NCI-H82 (cell line): Measurements from ENCODE around the gene SEMA5B.

Source experiments
- DNase-seq: peaks from one replicate; lab custom pipeline; 2025; lab: John Stamatoyannopoulos, UW

The SEMA5B gene

DNA sequence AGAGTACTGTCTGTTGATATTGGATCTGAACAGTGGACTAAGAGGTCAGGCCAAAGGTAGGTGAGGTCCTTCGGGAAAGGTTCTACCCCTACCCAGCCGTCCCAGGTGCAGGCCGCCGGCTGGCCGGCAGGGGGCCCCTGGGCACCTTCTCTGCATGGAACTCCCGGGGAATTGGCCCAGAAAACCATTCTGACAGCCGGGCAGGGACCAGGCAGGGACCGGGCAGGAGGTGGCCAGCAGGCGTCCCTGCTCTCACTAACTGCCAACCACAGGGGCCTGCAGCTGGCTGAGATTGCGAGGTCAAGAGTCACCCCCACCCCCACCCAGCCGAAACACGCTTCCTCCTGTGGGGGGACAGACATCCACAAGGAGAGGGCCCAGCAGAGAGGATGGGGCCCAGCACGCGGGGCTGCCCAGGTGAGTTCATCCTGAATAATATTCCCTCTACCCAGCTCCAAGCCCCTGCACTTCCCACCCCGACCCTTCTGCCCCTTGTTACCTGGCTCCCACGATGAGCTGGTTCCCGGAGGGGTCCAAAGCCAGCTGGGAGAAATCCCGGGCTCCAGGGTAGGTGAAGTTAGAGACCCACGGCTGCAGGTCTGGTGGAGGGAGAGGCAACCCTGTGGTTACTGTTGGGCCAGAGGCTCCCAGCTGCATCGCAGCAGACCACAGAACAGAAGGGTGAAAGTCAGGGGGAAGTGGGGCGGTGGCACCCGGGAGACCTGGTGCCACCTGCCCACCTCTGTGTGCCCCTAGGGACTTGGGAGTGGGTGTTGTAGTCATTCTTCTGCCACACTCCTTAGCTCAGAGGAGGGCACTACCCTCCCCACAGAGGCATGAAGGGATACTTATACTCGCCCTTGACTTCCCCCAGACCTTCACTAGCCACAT, 84.4 kb downstream of the SEMA5B start:
- DNase-seq: peak; percentile 81

DNA sequence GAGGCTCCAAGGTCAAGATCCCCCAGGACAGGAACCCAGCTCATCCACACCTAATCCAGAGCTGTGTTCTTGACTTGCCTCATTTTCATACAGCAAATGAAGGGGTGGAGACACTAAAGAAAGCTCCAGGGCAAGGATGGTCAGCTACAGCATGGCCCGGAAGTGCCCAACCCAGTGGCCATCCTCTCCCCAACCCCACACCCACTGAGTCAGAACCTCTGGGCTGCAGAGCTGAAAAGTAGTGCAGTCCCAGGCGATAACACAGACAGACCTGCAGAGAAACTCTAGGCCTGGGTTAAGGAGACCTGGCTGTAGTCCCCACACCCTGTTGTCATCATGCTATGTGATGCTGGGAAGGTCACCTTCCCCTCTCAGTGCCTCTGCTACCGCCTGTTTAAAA, 85.3 kb downstream of the SEMA5B start:
- DNase-seq: no peak

DNA sequence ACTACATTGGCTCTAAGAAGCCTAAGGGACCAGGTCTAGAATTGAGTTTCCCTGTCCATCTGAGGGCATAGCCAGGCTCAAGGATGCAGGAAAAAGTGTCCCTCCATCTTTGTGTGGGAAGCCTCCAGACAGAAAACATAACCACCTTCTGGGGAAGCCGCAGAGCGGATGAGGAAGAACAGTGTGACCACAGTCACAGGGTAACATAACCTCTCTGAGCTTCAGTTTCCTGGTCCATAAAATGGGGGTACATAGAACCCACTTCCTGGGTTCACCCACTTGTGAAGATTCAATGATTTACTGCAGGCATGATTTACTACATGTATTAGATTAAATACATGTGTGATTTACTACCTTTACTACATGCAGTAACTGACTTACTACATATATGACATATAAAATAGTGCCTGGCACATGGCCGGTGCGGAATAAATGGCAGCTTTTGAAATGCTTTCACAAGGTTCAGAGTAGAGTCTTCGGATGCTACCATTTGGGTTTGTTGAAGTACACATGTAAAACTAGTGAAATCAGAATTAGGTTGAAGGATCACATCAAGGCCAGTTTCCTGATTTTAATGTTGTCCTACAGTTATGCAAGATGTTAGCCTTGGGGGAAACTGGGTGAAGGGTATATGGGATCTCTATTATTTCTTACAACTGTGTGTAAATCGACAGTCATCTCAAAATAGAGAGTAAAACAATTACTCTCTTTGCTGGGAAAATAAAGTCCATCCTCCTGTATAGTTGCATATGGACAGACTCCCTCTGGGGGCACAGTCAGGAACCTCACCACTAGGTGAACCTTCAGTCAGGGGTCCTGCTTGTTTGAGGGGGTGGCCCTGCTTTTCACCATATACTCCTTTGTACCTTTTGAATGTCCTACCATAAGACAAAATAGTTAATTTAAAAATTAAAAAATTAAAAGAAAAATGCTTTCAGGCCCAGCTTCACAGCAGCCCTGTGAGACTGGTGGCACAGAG, 86.0 kb downstream of the SEMA5B start:
- DNase-seq: peak; percentile 44

DNA sequence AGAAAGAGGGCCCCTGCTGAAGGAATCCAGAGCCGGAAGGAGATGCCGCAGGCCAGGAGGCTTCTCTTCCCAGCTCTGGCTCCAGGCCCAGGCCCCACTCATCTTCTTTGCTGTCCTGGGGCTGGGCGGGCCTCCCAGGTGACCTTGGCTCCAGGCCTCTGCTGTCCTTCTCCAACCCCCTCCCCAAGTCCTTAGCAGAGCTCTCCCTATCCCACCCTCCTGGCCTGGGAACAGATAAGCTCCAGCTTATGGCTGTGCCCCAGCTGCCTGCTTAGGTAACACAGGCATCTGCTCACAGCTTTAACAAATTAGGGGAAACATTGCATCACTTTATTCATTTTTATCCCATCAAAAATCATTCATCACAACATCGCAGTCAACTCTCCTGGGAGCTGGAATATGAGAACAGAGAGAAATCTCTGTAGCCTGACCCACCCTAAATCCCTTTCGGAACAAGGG, 86.9 kb downstream of the SEMA5B start:
- peak; percentile 97 for DNase-seq

DNA sequence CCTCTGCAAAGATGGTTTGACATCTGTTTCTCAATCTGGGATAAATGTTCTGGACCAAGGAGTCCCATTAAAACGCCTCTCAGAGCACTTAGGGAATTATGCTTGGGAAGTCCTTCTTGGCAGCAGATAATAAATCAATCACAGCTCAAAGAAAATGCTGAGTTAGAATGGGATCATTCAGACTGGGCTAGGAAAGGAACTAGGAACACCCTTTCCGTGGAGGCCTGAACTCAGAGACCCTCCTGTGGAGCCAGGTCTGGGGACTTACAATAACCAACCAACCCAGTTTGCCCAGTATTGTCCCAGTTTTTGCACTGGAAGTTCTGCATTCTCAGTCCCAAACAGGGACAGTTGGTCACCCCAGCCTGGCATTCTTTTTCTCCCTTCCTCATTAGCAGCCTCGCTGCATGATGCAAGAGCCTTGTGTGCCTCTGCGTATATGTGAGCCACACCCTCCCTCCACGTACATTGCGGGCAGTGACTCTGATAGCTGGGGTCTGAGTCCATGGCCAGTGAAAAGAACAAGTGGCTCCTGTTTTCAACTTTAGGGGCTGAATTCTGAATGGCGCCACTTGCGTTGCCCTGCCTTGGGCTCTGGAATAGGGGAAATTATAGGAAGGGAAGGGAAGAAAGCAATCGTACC, 88.7 kb downstream of the SEMA5B start:
- peak; percentile 64 for DNase-seq

DNA sequence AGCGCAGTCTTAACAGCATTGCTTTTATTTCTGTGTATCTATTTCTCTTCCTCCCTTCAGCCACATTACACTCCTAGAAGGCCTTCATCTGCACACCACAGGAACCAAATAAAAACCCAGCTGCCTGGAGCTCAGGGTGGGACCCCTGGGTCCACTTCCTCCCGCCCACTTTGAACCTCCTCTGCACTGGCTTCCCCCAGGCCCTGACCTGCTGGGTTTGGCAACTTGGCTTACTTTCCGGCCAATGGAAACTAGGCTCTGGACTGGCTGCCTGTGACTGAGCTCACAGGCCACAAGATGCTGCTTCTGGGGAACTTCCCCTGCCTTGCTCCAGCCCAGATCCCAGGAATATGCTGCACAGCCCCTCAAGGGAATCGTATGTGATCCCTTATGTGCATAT, 89.8 kb downstream of the SEMA5B start:
- no peak for DNase-seq

DNA sequence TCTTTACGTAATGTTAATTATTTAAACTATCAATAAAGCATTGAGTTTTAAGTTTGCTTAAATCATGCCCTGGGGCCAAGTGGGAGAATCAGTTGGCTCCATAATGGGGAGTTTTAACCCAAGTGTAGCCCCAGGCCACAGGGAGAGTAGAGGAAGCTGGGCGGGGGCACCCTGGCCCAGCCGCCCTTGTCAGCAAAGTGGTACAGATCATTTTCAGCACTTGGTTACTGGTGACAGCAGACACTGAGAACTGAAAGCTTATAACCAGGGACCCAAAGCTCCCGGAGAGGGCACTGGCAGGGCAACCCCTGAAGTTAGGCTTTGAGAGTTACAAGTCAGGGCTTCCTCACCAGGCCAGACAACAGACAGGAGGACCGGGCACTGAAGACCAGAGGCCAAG, 90.6 kb downstream of the SEMA5B start:
- DNase-seq: no peak

GRCh38 chr3:122936335-122936734, 91.2 kb downstream of the SEMA5B start:
- DNase-seq: no peak

DNA sequence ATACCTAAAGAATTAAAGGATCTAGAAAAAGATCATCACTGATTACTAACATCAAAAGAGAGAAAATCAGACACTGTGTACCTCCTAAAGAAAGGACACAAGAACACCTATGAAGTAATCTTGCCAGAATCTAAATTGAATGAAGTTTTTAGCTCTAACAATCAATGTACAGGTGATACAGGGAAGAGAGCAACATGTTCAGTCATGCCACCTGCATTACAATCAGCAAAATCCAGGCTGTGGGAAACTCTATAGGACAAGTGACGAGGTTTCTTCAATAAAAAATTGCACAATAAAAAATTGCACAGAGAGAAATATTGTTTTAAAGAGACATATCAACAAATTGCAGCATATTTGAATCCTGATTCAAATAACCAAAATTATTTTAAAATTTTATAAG, 93.3 kb downstream of the SEMA5B start:
- no peak for DNase-seq

DNA sequence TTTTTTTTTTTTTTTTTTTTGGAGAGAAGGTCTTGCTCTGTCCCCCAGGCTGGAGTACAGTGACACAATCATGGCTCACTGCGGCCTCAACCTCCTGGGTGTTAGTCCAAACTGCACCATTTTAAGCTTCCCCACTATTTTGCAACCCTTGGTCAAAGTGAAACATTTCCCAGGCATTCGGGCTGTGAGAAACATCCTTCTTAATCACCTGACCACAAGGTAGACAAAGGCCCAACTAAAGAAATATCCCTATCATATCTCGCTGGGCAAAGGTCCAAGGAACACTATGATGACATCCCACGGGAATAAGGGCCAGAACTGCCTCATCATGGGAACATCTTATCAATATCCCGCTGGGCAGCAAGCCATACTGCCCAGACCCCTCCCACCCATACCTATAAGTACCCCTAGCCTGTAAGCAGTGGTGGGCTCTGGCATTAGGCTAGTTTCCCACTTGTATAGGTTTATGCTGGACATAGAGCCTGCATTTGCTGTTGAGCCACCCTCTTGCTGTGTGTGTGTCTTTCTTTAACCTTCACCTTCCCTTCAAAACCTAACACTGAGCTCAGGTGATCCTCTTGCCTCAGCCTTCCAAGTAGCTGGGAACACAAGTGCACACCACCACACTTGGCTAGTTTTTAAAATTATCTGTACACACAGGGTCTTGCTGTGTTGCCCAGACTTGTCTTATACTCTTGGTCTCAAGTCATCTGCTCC, 95.2 kb downstream of the SEMA5B start:
- DNase-seq: no peak

DNA sequence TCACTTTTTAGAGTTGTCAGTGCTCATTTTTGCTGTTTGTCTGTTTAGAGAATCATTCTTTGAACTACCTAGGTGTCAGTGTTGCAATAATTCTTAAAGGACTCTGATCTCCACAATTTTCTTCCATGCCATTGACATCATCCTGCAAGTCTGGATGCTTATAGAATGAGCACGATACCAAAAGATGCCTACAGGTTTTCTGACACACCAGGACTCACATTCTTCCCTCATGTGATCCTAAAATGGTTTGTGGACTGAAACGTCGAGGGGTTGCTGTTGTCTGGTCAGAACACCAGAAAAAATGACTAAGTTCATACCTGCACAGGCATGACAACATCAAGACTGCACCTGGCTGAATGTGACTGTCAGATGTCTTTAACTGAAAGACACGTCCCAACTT, 95.9 kb downstream of the SEMA5B start:
- no peak for DNase-seq

DNA sequence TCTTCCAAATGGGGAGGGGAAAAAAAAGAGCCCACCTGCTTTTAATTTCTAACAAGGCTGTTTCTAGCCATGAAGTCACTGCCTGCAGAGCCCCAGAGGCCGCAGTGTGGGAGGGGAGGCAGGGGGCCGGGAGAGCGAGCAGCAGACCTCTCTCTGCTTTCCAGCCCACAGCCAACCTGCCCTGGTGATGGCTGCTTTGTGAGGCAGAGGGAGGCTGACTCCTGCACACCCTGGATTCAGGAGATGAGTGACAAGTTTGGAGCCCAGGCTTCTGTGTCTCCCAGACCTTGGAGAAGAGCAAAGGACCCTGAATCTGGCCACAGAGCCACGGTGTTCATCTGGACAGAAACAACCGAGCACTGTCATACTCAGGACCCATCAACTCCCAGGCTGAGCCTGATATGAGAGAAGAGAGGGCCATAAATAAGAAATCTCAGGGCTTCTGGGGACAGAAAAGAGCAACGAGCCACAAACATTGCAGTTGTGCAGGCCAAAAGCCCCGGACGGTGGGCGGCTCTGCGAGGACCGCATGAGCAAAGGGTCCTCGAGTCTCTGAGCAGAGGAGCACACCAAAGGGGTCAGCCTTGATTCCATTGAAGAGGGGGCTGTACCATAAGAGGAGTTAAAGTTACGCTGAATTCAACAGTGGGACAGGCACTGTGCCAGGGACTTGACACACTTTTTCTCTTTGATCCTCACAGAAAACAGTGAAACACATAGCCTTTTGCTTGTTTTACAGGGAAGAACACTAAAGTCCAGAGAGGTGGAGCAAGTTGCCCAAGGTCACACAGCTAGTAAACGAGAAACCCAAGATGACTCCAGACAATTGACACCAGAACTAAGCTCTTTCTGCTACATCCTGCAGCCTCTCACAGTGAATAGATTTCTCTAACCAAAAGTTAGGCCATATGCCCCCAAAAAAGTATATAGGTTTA, 97.2 kb downstream of the SEMA5B start:
- no peak for DNase-seq

GRCh38 chr3:122929188-122930062, 98.1 kb downstream of the SEMA5B start:
- DNase-seq: peak; percentile 51

DNA sequence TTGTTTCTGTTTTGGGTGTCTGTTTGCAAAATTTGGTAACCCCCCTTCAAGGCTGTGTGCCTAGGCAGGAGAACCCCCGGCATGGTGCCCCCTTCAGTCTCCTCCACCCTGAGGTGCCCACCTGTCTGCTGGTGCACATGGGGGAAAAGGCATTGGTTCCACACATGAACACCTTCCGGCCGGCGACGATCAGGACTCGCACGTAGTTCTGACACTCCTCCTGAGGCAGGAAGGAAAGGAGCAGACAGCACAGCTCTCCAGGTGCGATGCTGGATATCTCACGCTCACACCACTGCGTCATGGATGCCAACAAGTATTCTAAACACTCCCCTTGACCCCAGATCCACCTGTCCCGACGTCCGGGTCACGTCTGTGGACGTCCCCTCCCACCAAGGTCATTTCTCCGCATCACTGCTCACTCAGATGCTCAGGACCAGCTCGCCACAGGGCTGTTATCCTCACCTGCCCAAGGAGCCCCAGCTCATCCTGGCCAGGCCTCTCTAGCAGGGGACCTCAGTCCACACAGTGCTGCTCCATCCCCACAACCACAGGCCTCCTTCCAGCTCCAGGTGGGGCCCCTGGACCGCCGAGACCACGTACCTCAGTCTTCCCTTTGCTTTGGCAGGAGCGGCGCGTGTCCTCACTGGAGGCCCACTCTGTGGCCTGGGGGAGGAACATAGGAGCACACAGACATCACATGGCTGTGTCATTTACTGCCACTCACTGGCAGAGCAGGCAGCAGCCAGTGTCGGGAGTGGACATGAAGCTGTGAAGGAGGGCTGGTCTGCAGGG, 99.0 kb downstream of the SEMA5B start:
- no peak for DNase-seq

DNA sequence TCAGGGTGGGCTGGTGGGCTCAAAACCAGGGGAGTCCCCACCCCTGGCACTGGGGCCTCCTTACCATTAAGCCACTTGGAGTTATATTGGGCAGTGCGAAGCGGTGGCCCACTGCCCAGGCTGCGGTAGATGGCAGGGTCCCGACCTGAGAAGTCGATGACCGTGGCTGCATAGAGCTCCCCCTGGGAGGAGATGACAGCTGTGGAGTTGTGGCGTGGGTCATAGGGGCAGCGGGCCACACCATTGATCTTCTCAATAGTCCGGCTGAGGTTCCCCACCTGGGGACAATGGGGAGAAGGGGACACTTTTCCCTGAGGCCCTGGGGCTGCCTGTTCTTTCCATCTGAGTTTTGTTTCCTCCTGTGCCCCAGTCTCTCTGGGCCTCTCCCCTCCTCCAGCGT, 99.8 kb downstream of the SEMA5B start:
- no peak for DNase-seq

- DNase-seq: peak; percentile 22
Observed at GRCh38 chr3:122926811-122927210, 100.8 kb downstream of the SEMA5B start.

DNA sequence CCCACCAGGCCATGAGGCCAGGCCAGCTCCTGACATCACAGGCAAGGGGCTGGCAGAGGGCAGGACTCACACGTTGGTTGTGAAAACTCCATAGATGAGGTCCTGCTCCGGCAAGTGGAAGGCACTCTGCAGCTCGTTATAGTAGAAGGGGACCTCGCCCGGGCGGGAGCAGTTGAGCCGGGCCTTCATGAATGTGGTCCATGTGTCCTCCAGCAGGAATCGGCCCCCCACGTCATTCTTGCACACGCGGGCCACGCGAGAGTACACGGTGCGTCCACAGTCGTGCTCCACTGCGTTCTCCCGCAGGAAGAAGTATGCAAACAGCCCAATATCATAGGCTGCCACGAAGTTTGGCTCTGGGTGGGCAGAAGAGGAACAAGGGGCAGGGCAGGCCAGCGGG, 101.2 kb downstream of the SEMA5B start:
- DNase-seq: no peak

- DNase-seq: no peak
Observed at GRCh38 chr3:122925756-122926155, 101.8 kb downstream of the SEMA5B start.

DNA sequence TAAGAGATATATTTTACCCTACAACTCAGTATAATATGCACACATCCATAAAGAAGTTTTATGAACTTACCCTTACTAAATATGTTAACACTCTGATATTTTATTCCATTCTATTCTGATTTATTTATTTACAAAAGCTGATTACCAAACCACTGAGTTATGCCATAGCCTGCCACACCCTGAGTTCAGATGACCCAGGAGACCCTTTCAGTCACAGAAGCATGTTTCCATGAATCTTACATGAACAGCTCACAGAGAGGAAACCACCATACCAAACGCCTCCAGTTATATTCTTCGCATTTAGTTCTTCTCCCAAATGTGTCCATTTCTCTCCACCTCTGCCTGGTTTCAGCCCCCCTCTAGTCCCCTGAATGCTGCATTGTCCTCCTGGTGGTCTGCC, 103.5 kb downstream of the SEMA5B start:
- peak; percentile 22 for DNase-seq
